Stimulated activated naive CD4-positive, alpha-beta T cell treated with Interleukin-2 at 50 U/mL for 16 hours (primary cell): Measurements from ENCODE around the gene ABCF2.

Experiments used
- DNase-seq: peaks from one replicate; lab custom pipeline; 2025; lab: John Stamatoyannopoulos, UW

The ABCF2 gene

GRCh38 chr7:151242159-151243044 lies 15.4 kb upstream of the ABCF2 start:
- DNase-seq = no peak

GRCh38 chr7:151241755-151242096 lies 14.7 kb upstream of the ABCF2 start:
- no peak for DNase-seq

- DNase-seq = no peak
These were observed 14.1 kb upstream of the ABCF2 start for GRCh38 chr7:151240942-151241754.

GRCh38 chr7:151240536-151240935 lies 13.5 kb upstream of the ABCF2 start:
- no peak for DNase-seq

- DNase-seq = no peak
These were observed 12.9 kb upstream of the ABCF2 start for GRCh38 chr7:151239837-151240459.

GRCh38 chr7:151238924-151239836 lies 12.2 kb upstream of the ABCF2 start:
- no peak for DNase-seq

- no peak for DNase-seq
These were observed 11.3 kb upstream of the ABCF2 start for GRCh38 chr7:151238190-151238810.

- no peak for DNase-seq
These were observed 10.5 kb upstream of the ABCF2 start for GRCh38 chr7:151237244-151238189.

- DNase-seq = no peak
These were observed 9.4 kb upstream of the ABCF2 start for GRCh38 chr7:151236406-151236805.

- DNase-seq = no peak
These were observed 8.2 kb upstream of the ABCF2 start for GRCh38 chr7:151235091-151235787.

- DNase-seq = no peak
These were observed 6.8 kb upstream of the ABCF2 start for GRCh38 chr7:151233804-151234203.

- DNase-seq = peak; percentile 84
These were observed 6.1 kb upstream of the ABCF2 start for GRCh38 chr7:151232917-151233701.

- DNase-seq = peak; percentile 90
These were observed 5.3 kb upstream of the ABCF2 start, which contains the start of gene CHPF2 for GRCh38 chr7:151232091-151232916. Gene CHPF2, plus strand, starts transcription at chr7:151232483. Its CDS starts 1,529 bp downstream, at chr7:151234012.

- DNase-seq = no peak
These were observed 4.1 kb upstream of the ABCF2 start for GRCh38 chr7:151231080-151231479.

GRCh38 chr7:151229249-151229648 lies 2.2 kb upstream of the ABCF2 start:
- no peak for DNase-seq

- no peak for DNase-seq
These were observed 1.2 kb upstream of the ABCF2 start for GRCh38 chr7:151228024-151228866.

GRCh38 chr7:151226560-151226874 lies 488 bp downstream of the ABCF2 start:
- no peak for DNase-seq
